GM12801 (cell line): ENCODE results near the gene SPECC1.

Experiments used
- TF ChIP-seq, protein P1 (sequence below): IDR thresholded peaks from one replicate; pipeline ENCODE4 v1.5.1; 2011; ENCODE audit warnings: control low read depth; ENCODE audit not compliant: insufficient read length; ENCODE audit errors: extremely low read depth

The SPECC1 gene

DNA sequence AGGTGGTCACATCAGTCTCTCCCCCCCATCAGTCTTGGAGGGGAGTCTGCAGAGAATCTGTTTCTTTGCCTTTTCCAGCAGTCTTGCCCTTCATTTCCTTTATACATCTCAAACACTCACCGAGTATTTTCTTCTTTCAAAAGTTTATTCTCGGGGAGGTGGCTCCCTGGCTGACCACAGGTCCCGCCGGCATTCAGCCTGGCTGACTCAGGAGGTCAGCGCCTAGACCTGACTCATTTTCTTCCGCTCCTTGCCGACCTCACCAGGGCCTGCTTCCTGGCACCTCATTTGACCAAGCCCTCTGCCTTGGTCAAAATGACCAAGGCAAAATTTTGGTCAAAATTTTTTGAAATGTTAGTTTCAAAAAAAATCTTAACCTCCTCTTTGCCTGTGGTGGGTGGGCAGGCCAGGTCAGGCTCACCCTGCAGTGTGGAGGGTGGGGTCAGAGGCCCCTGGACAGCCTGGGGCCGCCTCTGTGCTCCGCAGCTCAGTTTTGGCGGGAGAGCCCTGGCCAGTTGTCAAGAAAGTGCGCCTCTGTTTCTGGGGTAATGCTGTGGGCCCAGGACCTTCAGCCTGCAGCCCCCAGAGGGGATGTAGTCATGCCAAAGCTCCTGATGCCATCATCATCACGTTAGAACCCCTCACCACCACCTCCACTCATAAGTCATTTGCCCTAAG, 165.6 kb downstream of the SPECC1 start:
- TF ChIP-seq, protein P1, sequence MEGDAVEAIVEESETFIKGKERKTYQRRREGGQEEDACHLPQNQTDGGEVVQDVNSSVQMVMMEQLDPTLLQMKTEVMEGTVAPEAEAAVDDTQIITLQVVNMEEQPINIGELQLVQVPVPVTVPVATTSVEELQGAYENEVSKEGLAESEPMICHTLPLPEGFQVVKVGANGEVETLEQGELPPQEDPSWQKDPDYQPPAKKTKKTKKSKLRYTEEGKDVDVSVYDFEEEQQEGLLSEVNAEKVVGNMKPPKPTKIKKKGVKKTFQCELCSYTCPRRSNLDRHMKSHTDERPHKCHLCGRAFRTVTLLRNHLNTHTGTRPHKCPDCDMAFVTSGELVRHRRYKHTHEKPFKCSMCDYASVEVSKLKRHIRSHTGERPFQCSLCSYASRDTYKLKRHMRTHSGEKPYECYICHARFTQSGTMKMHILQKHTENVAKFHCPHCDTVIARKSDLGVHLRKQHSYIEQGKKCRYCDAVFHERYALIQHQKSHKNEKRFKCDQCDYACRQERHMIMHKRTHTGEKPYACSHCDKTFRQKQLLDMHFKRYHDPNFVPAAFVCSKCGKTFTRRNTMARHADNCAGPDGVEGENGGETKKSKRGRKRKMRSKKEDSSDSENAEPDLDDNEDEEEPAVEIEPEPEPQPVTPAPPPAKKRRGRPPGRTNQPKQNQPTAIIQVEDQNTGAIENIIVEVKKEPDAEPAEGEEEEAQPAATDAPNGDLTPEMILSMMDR: no peak

DNA sequence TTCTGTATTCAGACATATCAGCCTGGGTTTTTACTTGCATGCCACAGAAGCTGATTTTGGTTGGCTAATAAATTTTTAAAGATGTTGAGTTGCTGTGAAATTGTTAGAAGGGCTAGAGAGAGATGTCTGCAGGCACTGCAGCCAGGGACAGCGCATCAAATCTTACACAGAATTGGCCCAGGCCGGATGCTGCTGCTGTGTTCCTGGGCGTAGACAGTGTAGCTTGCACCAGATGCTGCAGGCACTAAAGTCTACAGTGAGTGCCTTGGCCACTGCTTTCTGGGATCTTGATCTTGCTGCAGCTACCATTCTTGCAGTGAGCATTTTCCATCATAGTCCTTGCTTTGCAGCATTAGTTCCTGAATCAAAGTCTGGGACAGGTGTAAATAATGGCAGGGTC, 169.9 kb downstream of the SPECC1 start:
- TF ChIP-seq, protein P1: no peak

DNA sequence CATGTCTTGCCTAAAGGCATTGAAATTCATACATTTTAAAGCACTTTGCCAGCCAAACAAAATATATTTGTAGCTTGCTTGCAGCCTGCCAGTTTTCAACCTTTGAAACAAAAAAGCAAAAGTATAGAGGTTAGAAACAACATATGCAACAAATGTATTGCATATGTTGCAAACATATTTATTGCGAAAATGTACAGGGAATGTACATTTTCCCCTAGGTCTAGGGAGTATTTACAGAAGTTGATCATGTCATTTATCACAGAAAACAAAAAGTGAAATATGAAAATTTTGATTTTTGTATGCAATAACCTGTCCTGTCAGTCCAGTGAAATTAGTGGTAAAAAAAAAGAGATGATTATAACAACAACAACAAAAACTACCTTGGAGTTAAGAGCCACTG, 171.5 kb downstream of the SPECC1 start:
- TF ChIP-seq, protein P1: no peak

DNA sequence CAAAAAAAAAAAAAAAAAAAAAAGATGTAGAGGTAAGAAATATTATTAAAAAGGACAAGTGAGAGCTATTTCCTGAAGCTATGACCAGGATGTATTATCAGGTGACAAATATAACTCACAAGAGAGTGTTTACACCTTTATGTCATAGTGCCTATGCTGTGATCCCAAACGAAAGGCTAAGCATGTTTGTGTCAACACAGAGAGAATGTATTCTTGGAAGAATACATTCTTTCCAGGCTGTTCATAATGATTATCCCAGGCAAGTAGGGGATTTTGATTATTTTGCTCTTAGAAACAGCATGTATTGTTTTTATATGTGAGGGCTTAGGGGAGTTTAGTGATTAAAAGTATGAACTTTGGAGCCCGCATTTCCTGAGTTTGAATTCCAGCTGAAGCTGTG, 175.0 kb downstream of the SPECC1 start:
- TF ChIP-seq, protein P1: no peak

DNA sequence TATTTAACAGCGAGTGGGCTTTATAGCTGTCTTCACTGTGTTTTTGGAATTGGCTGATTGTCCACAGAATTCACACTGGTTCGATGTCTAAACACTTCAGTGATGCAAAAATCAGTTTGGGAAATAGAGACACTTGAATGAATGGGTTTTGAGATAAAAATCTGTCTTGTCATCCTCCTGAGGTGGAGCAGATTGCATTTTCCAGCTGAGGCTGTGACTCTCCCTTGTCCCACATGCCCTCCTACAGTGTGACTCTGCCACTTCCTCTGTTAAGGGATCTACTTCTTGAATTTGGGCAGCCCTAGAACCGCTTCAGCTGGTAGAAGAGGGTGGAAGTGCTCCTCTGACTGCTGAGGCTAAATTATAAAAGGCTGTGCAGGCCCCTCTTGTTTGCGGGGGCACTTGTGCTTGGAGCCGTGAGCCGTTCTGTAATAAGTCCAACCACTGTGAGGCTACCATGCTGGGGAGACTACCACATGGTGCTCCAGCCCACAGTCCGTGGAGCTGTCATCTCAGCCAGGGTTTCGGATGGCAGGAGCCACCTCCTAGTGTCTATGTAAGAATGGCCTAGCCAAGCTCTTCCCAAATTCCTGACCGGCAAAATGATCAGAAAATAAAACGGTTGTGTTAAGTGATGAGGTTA, 175.9 kb downstream of the SPECC1 start:
- TF ChIP-seq, protein P1: no peak

DNA sequence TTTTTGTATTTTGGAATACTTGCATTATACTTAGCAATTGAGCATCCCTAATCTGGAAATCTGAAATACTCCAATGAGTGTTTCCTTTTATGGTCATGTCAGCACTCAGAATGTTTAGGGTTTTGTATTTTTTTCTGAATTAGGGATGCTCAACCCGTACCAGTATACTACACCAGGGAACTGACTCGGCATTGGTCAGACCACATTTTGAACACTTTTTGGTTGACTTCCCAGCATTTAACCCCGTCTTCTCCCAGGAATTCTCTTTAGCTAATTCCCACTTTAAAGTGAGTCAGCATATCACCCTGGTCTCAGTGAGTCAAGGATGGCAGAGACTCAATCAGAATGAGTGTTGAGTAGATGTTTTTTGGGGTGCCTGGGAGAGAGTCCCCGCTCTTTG, 177.9 kb downstream of the SPECC1 start:
- TF ChIP-seq, protein P1: no peak

DNA sequence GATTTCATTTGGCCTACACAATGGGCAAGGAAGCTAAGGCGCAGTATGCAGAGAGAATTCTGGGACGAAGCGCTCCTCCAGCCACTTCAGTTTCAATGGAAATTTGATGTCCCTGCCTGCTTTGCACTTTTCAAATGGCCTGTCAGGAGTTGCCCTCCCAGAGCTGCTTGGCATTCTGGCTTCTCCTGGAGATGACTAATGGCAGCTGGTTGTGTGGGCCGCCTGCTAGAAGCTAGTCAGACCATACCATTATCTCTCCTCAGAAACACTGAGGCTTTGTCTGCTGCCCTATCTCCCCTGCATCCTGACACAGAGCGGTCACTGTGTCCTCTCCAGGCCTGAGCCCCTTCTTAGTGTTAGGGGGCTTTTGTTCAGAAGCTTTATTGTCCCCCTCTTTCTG, 180.1 kb downstream of the SPECC1 start:
- TF ChIP-seq, protein P1: no peak
